Caco-2 (cell line): Measurements from ENCODE around the gene HNRNPDL. TPM values are rescaled to one million over a fixed set of nuclear protein-coding genes. Genes with fewer than 3 reads are reported as not detected.
A peak's percentile ranks its signal among the peaks of the same experiment; 100 is the strongest.

Experiments used
- BruUV-seq: library from RNA; stranded (reverse); fragments of 400-500 nt; replicated peaks from 2 replicates; lab custom pipeline; 2021; lab: Mats Ljungman, UMichigan
- CTCF ChIA-PET: fragments of 300-600 bp; sonication (Branson Sonifier 250); formaldehyde crosslinking; loops from one replicate; lab custom pipeline; 2022; ENCODE audit warnings: antibody characterized with exemption; lab: Charles Lee
- POLR2A ChIA-PET: fragments of 300-600 bp; sonication (Branson Sonifier 250); formaldehyde crosslinking; loops from one replicate; lab custom pipeline; 2022; ENCODE audit warnings: antibody characterized with exemption; lab: Charles Lee
- DNase-seq, 2 experiments: peaks; one replicate each; pipeline versions ENCODE4 v3.0.0 to v3.0.0-alpha.2; 2020 to 2022
- H3K27me3 ChIP-seq: replicated peaks from 2 replicates; pipeline ENCODE4 v1.6.0; 2011; ENCODE audit warnings: low read length; ENCODE audit not compliant: control insufficient read depth, insufficient read depth
- H3K36me3 ChIP-seq: 2 replicates; pipeline ENCODE4 v1.5.1; 2011; ENCODE audit warnings: low read length; ENCODE audit not compliant: control insufficient read depth, insufficient read depth
- H3K4me1 ChIP-seq: fragments of 250-450 bp; sonication (Bioruptor Pico); 2 replicates; pipeline ENCODE4 v1.5.1; 2020; ENCODE audit warnings: mild to moderate bottlenecking
- H3K4me3 ChIP-seq: 2 replicates; pipeline ENCODE4 v1.5.1; 2011; ENCODE audit warnings: low read depth, mild to moderate bottlenecking, control low read depth, low read length
- H3K9me3 ChIP-seq: fragments of 250-450 bp; sonication (Bioruptor Pico); 2 replicates; pipeline ENCODE4 v1.5.1; 2020; ENCODE audit warnings: mild to moderate bottlenecking, moderate library complexity
- H3K27ac Mint-ChIP-seq: one replicate; pipeline ENCODE4 v1.8.0; 2022; ENCODE audit warnings: mixed read lengths; ENCODE audit not compliant: unreplicated experiment
- H3K27me3 Mint-ChIP-seq: one replicate; pipeline ENCODE4 v1.8.0; 2022; ENCODE audit warnings: mixed read lengths; ENCODE audit not compliant: insufficient read depth, unreplicated experiment
- H3K36me3 Mint-ChIP-seq: one replicate; pipeline ENCODE4 v1.8.0; 2022; ENCODE audit warnings: mild to moderate bottlenecking, mixed read lengths; ENCODE audit not compliant: insufficient read depth, unreplicated experiment
- H3K4me1 Mint-ChIP-seq: one replicate; pipeline ENCODE4 v1.8.0; 2022; ENCODE audit warnings: low read depth, mixed read lengths; ENCODE audit not compliant: unreplicated experiment
- H3K4me3 Mint-ChIP-seq: one replicate; pipeline ENCODE4 v1.8.0; 2022; ENCODE audit warnings: mild to moderate bottlenecking, moderate library complexity, mixed read lengths; ENCODE audit not compliant: unreplicated experiment
- H3K9me3 Mint-ChIP-seq: one replicate; pipeline ENCODE4 v1.8.0; 2022; ENCODE audit warnings: mixed read lengths; ENCODE audit not compliant: unreplicated experiment
- CTCF ChIP-seq, 2 experiments: fragments of 200-600 bp in 1 of 2; IDR thresholded peaks; 1 replicate in 1 of 2; 2 replicates in 1 of 2; pipeline versions ENCODE4 v1.5.1 to v1.8.0; 2011 to 2022; ENCODE audit warnings: antibody characterized with exemption in 1 of 2, control low read depth in 1 of 2, inconsistent platforms in 1 of 2, low read depth in 1 of 2, low read length in 1 of 2, mild to moderate bottlenecking in 1 of 2, moderate library complexity in 1 of 2; ENCODE audit not compliant: insufficient read depth in 1 of 2, severe bottlenecking in 1 of 2, unreplicated experiment in 1 of 2
- intact Hi-C: fragments of 100-400 bp; cut with micrococcal nuclease; formaldehyde crosslinking; loops from one replicate; pipeline ENCODE4 v1.10.0; 2022; ENCODE audit not compliant: unreplicated experiment
- total RNA-seq: library from RNA; stranded (reverse); gene quantifications from 2 replicates; pipeline ENCODE4 v1.2.3, GENCODE V29; 2022

The HNRNPDL gene
- total RNA-seq, 1 experiment from 2014 or later = 341 TPM

DNA sequence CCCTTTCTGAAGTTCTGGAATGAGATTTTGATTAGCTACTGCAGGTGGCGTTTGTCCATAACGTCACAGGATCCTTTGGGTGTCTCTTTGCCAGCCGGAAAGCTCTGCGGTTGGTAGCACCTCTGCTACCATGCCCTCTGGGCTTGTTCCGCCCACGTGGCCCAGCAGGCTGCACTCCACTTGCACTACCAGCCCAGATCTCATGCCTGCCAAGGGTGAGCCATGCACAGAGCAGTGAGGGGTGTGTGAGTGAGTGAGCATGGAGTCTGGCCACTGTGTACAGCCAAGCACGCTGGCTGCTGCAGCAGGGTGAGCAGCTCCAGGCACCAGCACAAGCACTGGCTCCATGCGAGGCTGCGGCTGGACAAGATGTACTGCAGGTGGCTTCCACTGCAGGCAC, 49.9 kb downstream of the HNRNPDL start:
- H3K4me3 Mint-ChIP-seq = no peak overlapping the region
- no peaks in the 10 kb centered on the region for H3K4me1 Mint-ChIP-seq
- H3K4me3 ChIP-seq = no peak overlapping the region
- H3K9me3 ChIP-seq = no peaks in the 10 kb centered on the region
- no peak for TF ChIP-seq CTCF (IDR thresholded peaks at IDR 0.05; ENCODE audit: insufficient read depth in 1 of 2, low read depth in 1 of 2, low read length in 1 of 2, severe bottlenecking in 1 of 2, unreplicated experiment in 1 of 2)
- CTCF ChIA-PET = no interaction called here
- no TSS peak for BruUV-seq
- H3K36me3 ChIP-seq = no peaks in the 10 kb centered on the region
- H3K27ac Mint-ChIP-seq = no peak overlapping the region
- peaks cover 5% of the 10 kb centered on the region; the same call in 1 of the 2 replicates for H3K4me1 ChIP-seq
- no peak for DNase-seq
- POLR2A ChIA-PET = no interaction called here
- no peaks in the 10 kb centered on the region for H3K27me3 ChIP-seq
- H3K9me3 Mint-ChIP-seq = peaks cover 2% of the 10 kb centered on the region
- H3K27me3 Mint-ChIP-seq = no peaks in the 10 kb centered on the region
- intact Hi-C loops = no loop called here
- no peaks in the 10 kb centered on the region for H3K36me3 Mint-ChIP-seq

GRCh38 chr4:82376109-82376508, 54.2 kb downstream of the HNRNPDL start:
- no peak for DNase-seq
- Histone ChIP-seq H3K9me3 (no peaks in the 10 kb centered on the region), H3K36me3 (no peaks in the 10 kb centered on the region), H3K4me1 (peaks cover 7% of the 10 kb centered on the region), H3K27me3 (no peaks in the 10 kb centered on the region), H3K4me3 (no peak overlapping the region)
- CTCF ChIA-PET = interaction anchor here (0.6 kb wide), 1 partner anchor 27 kb away, joined by 3 read pairs; no protein-coding TSS in a partner anchor
- no peak for TF ChIP-seq CTCF (IDR thresholded peaks at IDR 0.05; ENCODE audit: insufficient read depth in 1 of 2, low read depth in 1 of 2, low read length in 1 of 2, severe bottlenecking in 1 of 2, unreplicated experiment in 1 of 2)
- Mint-ChIP-seq H3K27me3 (no peaks in the 10 kb centered on the region), H3K27ac (no peak overlapping the region), H3K36me3 (peaks cover 37% of the 10 kb centered on the region), H3K4me3 (peak overlapping the region; percentile 98), H3K9me3 (no peaks in the 10 kb centered on the region), H3K4me1 (no peaks in the 10 kb centered on the region)
- POLR2A ChIA-PET = interaction anchor here (0.6 kb wide), 1 partner anchor 34 kb away, joined by 3 read pairs; no protein-coding TSS in a partner anchor
- no TSS peak for BruUV-seq
- intact Hi-C loops = no loop called here

GRCh38 chr4:82373816-82374625, 56.2 kb downstream of the HNRNPDL start, which contains the start of gene HNRNPD:
TSS of gene HNRNPD (minus strand) at chr4:82373991. CDS start at chr4:82373678, 313 bp downstream.
- CTCF ChIA-PET = interaction anchor here (0.6 to 1.5 kb wide), 4 partner anchors 12 to 220 kb away, joined by 3 to 12 read pairs (median 4); no protein-coding TSS in a partner anchor
- peak; percentile 99 for DNase-seq
- Histone ChIP-seq H3K4me1 (peaks cover 15% of the 10 kb centered on the region), H3K4me3 (peak within 1 kb of the TSS; percentile 92), H3K36me3 (no peaks in the 10 kb centered on the region), H3K27me3 (no peaks in the 10 kb centered on the region), H3K9me3 (no peaks in the 10 kb centered on the region)
- Mint-ChIP-seq H3K4me3 (peak within 1 kb of the TSS; percentile 98), H3K27ac (peak within 1 kb of the TSS; percentile 98), H3K36me3 (peaks cover 58% of the 10 kb centered on the region), H3K27me3 (no peaks in the 10 kb centered on the region), H3K4me1 (no peaks in the 10 kb centered on the region), H3K9me3 (no peaks in the 10 kb centered on the region)
- POLR2A ChIA-PET = interaction anchor here (0.5 to 1.9 kb wide), 15 partner anchors 9 to 661 kb away, joined by 3 to 59 read pairs (median 4); partner anchors contain the start of gene COPS4
- no peak for TF ChIP-seq CTCF (IDR thresholded peaks at IDR 0.05; ENCODE audit: insufficient read depth in 1 of 2, low read depth in 1 of 2, low read length in 1 of 2, severe bottlenecking in 1 of 2, unreplicated experiment in 1 of 2)
- BruUV-seq = no TSS peak
- intact Hi-C loops = loop anchor here (1.0 to 2.0 kb wide), 3 partner anchors 31 to 55 kb away; no protein-coding TSS in a partner anchor
